ENCODE measurements around the gene THY1.
"Not testable (repeated sequence)": the region's sequence is repeated elsewhere in the genome, so short reads cannot be mapped to it uniquely, and the experiment has no call there.

THY1 gene

GRCh38 chr11:119416606-119417580 lies 6.1 kb downstream of the THY1 start:
- DNase-seq: no peak

- no peak for DNase-seq
Observed at GRCh38 chr11:119415966-119416365, 7.0 kb downstream of the THY1 start.

GRCh38 chr11:119415517-119415916 lies 7.5 kb downstream of the THY1 start:
- DNase-seq: no peak

GRCh38 chr11:119414734-119415133 lies 8.2 kb downstream of the THY1 start:
- DNase-seq: no peak

GRCh38 chr11:119414321-119414720 lies 8.7 kb downstream of the THY1 start:
- DNase-seq: no peak

- no peak for DNase-seq
Observed at GRCh38 chr11:119412072-119412471, 10.9 kb downstream of the THY1 start.

GRCh38 chr11:119410501-119410900 lies 12.5 kb downstream of the THY1 start:
- no peak for DNase-seq

- DNase-seq: no peak
Observed at GRCh38 chr11:119409731-119410130, 13.2 kb downstream of the THY1 start.

GRCh38 chr11:119406005-119406404 lies 17.0 kb downstream of the THY1 start:
- no peak for DNase-seq

GRCh38 chr11:119405448-119405847 lies 17.5 kb downstream of the THY1 start:
- not testable (repeated sequence) for DNase-seq

GRCh38 chr11:119404872-119405271 lies 18.1 kb downstream of the THY1 start:
- no peak for DNase-seq

- no peak for DNase-seq
Observed at GRCh38 chr11:119403021-119403420, 20.0 kb downstream of the THY1 start.

- no peak for DNase-seq
Observed at GRCh38 chr11:119402470-119402869, 20.5 kb downstream of the THY1 start.

GRCh38 chr11:119400860-119401259 lies 22.1 kb downstream of the THY1 start:
- no peak for DNase-seq

- DNase-seq: no peak
Observed at GRCh38 chr11:119397740-119398139, 25.2 kb downstream of the THY1 start.

- no peak for DNase-seq
Observed at GRCh38 chr11:119396835-119397234, 26.1 kb downstream of the THY1 start.

GRCh38 chr11:119391275-119391674 lies 31.7 kb downstream of the THY1 start:
- DNase-seq: no peak

- DNase-seq: peak; percentile 13
Observed at GRCh38 chr11:119389611-119390254, 33.2 kb downstream of the THY1 start.

GRCh38 chr11:119388103-119388502 lies 34.9 kb downstream of the THY1 start:
- DNase-seq: no peak

- DNase-seq: no peak
Observed at GRCh38 chr11:119384332-119384731, 38.6 kb downstream of the THY1 start.

- not testable (repeated sequence) for DNase-seq
Observed at GRCh38 chr11:119382513-119382912, 40.5 kb downstream of the THY1 start.

- no peak for DNase-seq
Observed at GRCh38 chr11:119382101-119382500, 40.9 kb downstream of the THY1 start.

- peak; percentile 98 for DNase-seq
Observed at GRCh38 chr11:119381181-119381988, 41.6 kb downstream of the THY1 start, which contains the start of gene USP2. Gene USP2, minus strand, starts transcription at chr11:119381690. Its CDS starts 8,210 bp downstream, at chr11:119373480.

All from activated CD4-positive, alpha-beta T cell treated with anti-CD3 and anti-CD28 coated beads, Interleukin-2, amount 50 U/mL, for 1 hour (primary cell).